ENCODE results near the gene GGT5.

GRCh38 chr22:24183321-24184031 lies 61.4 kb downstream of the GGT5 start:
- no peak for TF ChIP-seq CTCF (IDR thresholded peaks at IDR 0.05; ENCODE audit: low read depth, low read length)
- no peak for TF ChIP-seq EZH2phosphoT487 (IDR thresholded peaks at IDR 0.05; ENCODE audit: low read depth)

All from OCI-LY3 (cell line).